Measurements from ENCODE around the gene RABIF.

Gene RABIF

GRCh38 chr1:202858331-202858730 lies 30.6 kb downstream of the RABIF start:
- no peak for TF ChIP-seq CTCF (conservative IDR thresholded peaks at IDR 0.05; ENCODE audit: low read depth, low read length)
- peak; percentile 87 for DNase-seq (ENCODE audit: low read depth)
- H3K4me3 ChIP-seq (ENCODE audit: low read depth, low read length): no peak overlapping the region

DNA sequence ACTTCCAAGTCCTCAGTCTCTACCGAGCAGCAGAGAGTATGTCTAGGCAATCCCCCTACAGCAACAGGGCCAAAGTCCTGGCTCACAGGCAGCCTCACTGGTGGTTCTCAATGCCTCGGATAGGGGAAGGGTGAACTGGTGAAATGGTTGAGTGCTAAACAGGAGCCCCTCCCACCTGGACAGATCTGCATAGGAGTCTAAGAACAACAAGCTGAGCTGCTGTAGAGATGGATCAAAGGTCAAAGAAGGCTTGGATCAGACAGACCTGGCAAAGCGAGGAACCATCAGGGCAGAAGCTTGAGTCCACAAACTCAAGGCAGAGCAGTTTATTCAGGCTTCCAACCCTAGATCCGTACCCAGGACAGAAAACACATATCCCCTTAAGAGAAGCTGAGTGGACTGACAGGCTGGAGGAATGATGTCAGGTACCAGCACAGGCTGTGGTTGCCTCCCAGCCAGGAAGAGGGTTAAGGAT lies 31.8 kb downstream of the RABIF start:
- H3K4me3 ChIP-seq (ENCODE audit: low read depth, low read length): no peak overlapping the region
- TF ChIP-seq CTCF (conservative IDR thresholded peaks at IDR 0.05; ENCODE audit: low read depth, low read length): no peak

DNA sequence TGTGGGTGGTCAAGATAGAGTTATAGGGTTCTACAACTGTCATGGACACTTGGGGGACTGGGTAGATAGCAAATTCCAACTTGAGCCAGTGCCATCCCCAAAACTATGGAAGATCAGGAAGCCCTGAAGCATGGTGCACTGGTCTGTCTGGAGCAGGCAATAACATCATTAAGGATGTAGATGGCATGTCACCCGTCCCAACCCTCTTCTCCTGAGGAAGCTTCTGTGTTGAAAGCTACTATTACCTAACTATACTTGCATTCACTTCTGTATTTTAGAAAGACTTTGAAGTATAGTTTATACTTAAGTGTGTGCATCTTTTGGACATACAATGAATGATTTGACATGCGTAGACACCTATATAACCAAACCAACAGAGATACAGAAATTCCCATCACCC lies 32.9 kb downstream of the RABIF start:
- TF ChIP-seq CTCF (conservative IDR thresholded peaks at IDR 0.05; ENCODE audit: low read depth, low read length): no peak
- no peak for DNase-seq (ENCODE audit: low read depth)
- no peak overlapping the region for H3K4me3 ChIP-seq (ENCODE audit: low read depth, low read length)

More for the DNA sequence above, 31.8 kb downstream of the RABIF start:
- DNase-seq (ENCODE audit: low read depth): no peak

DNA sequence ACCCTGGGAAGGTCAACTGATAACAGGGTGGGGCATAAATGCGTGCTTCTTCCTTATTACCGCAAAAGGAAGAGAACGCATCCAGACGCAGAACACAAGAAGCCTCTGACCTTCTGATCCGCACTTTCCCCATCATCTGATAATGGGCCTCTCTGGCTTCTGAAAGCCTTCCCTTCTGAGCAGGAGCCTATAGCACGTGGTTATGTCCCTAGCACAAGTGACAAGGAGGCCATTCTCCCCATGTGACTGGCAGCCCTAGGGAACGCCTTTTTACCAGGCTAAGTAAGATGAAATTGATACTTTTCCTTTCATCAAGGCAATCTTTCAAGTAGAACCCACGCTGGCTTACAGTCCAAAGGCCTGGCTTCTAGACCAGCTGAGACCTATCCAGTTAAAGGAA lies 34.2 kb downstream of the RABIF start:
- TF ChIP-seq CTCF (conservative IDR thresholded peaks at IDR 0.05; ENCODE audit: low read depth, low read length): no peak
- H3K4me3 ChIP-seq (ENCODE audit: low read depth, low read length): no peak overlapping the region
- DNase-seq (ENCODE audit: low read depth): no peak

- no peak overlapping the region for H3K4me3 ChIP-seq (ENCODE audit: low read depth, low read length)
- peak; percentile 84 for DNase-seq (ENCODE audit: low read depth)
- TF ChIP-seq CTCF (conservative IDR thresholded peaks at IDR 0.05; ENCODE audit: low read depth, low read length): peak; percentile 85
Observed at GRCh38 chr1:202852163-202852904, 36.6 kb downstream of the RABIF start.

DNA sequence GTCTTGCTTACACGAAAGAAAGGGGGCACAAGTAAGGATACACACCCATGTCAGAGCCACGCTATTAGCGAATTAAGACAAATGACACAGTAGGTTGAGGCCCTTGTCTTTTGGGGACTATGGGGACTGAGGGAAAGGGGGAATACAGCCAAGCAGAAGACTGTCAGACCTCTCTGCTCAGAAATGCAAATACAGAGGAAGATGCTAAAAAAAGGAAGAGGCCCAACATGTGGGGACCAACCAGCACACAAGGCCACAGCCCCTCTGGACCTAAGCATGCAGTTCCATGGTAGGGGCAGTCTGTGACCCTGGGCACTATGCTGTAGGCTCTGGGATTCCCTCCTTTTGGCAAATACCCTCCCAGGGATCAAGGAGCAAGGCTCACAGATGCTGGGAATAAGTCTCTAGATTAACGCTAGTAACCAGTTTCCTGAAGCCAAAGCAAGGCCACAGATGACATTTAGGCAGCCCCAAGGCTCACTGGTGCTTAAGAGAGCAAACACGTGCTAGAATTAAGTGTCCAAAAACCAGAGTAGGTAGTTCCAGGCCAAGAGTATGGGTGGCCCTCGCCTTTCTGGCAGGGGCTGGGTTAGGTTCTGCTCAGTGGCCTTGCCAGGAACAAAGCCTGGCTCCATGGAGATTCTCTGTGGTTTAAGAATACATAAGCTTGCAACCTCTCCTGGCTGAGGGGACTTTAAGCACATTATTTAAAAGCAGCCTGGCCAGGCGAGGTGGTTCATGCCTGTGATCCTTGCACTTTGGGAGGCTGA lies 38.2 kb downstream of the RABIF start:
- DNase-seq (ENCODE audit: low read depth): no peak
- H3K4me3 ChIP-seq (ENCODE audit: low read depth, low read length): no peak overlapping the region
- TF ChIP-seq CTCF (conservative IDR thresholded peaks at IDR 0.05; ENCODE audit: low read depth, low read length): no peak

Measured in choroid plexus epithelial cell (primary cell).